Epithelial cell of prostate (primary cell): ENCODE results near the gene TNXB.
"Not testable (repeated sequence)": the region's sequence is repeated elsewhere in the genome, so short reads cannot be mapped to it uniquely, and the experiment has no call there.

ENCODE experiments used
- DNase-seq: peaks from one replicate; pipeline ENCODE4 v3.0.0-alpha.2; 2011; ENCODE audit warnings: low read depth, low spot score
- H3K27ac ChIP-seq: fragments of 450-650 bp; 2 replicates; pipeline ENCODE4 v1.5.1; 2017; ENCODE audit warnings: mild to moderate bottlenecking

Gene TNXB

GRCh38 chr6:32114796-32115195, 5.7 kb upstream of the TNXB start:
- H3K27ac ChIP-seq, result peak overlapping the region; percentile 32
- DNase-seq, result no peak

DNA sequence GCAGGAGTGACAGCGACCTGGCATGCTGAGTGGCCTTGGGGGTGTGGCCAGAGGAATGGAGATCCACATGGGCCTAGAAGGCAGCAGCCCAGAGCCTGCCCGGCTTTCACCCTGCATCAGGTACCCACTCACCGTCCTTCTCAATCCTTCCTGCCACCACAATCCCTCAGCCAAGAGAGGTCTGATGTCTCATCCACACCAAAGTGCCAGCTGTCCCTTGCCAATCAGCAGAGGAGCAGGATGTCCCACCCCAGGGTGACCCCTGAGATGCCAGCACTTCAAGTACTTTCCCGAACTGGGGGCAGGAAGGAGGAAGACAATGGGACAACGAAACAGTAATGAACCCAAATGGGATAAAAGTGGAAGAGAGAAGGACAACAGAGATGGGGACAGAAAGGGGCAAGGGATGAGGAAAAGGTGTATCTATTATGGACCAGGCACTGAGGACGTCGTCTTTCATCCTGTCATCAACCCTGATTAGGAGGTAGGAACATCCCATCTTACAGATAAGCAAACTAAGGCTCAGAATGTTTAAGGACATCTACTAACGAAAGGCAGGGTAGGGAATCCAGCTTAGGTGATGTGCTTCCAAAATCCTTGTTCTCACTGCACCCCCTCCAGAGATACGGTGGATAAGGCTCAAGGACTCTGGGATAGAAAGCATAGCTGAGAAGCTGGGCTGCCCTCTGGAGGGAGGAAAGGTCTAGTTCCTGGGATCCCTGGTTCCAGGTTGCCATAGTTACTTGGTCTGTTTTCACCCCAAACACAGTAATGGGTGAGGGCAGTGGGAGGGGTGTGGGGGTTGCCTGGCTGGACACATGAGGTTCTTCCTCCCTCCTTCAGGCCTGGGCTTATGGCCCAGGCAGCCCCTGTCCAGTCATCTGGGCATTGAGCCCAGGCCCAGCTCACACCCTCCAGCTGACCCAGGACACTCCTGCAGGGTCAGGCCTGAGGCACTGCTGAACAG, 4.5 kb upstream of the TNXB start:
- no peak for DNase-seq
- H3K27ac ChIP-seq, result no peak overlapping the region

DNA sequence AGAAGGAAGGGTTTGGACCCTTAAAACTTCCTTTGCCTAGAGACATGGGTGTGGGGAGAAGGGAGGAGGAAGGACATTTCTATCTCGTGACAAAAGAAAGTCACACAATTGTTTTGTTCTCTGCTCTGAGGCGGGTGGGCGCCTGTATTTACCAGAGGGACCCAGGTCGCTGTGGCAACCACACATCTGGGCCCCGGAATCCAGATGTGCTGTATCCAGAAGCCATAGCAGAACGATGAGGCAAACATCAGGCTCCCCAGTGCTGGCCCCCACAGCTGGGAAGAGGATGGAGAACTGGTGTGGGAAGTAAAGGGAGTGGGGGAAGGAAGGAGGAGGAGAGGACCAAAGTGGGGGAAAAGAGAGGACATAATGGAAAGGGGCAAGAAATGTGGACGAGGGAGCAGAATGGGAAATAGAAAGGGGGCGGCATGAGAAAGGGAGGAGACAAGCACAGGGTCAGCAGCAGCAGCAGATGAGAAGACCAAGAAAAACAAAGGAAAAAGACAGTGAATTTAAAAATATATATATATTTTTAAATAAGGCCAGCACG, 3.4 kb upstream of the TNXB start:
- no peak overlapping the region for H3K27ac ChIP-seq
- no peak for DNase-seq

DNA sequence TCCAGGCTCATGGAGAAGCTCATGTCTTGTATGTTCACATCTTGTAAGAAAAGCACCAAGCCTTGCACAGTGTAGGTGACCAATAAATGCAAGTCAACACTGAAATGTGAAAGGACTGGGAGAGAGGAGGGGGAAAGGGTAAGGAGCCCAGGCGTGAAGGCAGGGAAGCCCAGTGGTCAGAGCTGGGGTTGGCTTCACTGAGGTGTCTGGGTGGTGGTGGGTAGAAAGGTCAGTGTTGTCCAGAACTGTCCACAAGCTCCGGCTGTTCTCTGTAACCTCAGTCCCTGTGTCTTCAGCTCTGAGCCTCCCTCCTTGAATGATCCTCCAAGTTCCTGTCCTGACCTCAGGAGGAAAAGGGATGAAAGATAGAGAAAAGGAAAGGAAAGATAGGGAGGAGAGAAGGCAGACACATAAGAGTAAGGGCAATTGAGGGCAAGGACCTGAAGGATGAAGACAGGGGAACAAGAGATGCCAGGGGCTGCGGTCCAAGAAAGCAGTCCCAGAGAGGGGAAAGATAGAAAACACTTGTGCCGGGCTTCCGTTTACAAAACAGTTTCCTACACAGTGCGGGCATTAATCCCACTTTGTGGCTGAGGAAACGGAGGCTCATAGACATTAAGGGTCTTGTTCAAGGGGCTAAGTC, 2.4 kb upstream of the TNXB start:
- H3K27ac ChIP-seq, result no peak overlapping the region
- DNase-seq, result no peak

DNA sequence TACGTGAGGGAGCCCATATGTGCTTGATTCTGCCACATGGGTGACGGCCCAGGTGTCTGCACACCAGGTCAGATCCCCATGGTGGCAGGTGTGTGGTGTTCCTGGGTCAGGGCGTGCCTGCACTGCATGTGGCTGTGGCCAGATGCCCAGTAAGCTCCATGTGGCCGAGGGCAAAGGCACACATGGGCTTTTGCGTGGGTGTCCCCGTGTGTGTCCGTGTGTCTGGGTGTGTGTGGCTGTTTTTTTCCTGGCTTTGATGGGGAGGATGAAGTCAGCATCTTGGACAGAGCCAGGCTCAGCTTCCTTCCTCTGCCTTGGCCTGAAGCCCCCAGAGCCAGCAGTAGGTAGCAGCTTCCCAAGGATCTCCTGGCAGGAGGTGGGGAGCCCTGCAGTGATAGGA, 1.5 kb upstream of the TNXB start:
- H3K27ac ChIP-seq, result no peak overlapping the region
- DNase-seq, result no peak

- H3K27ac ChIP-seq, result no peak overlapping the region
Measured at GRCh38 chr6:32109765-32110160, 625 bp upstream of the TNXB start.

GRCh38 chr6:32108727-32109113, 418 bp downstream of the TNXB start:
- no peak for DNase-seq
- no peak overlapping the region for H3K27ac ChIP-seq

More at GRCh38 chr6:32109765-32110160, 625 bp upstream of the TNXB start:
- no peak for DNase-seq

GRCh38 chr6:32108094-32108627, 977 bp downstream of the TNXB start:
- no peak for DNase-seq
- H3K27ac ChIP-seq, result no peak overlapping the region

- H3K27ac ChIP-seq, result no peak overlapping the region
- no peak for DNase-seq
Measured at GRCh38 chr6:32107406-32107805, 1.7 kb downstream of the TNXB start.

- H3K27ac ChIP-seq, result no peak overlapping the region
- DNase-seq, result no peak
Measured at GRCh38 chr6:32105433-32105832, 3.7 kb downstream of the TNXB start.

- H3K27ac ChIP-seq, result no peak overlapping the region
- DNase-seq, result no peak
Measured at GRCh38 chr6:32102255-32102654, 6.9 kb downstream of the TNXB start.

- not testable (repeated sequence) for DNase-seq, H3K27ac ChIP-seq
Measured at GRCh38 chr6:32100251-32100650, 8.9 kb downstream of the TNXB start.

DNA sequence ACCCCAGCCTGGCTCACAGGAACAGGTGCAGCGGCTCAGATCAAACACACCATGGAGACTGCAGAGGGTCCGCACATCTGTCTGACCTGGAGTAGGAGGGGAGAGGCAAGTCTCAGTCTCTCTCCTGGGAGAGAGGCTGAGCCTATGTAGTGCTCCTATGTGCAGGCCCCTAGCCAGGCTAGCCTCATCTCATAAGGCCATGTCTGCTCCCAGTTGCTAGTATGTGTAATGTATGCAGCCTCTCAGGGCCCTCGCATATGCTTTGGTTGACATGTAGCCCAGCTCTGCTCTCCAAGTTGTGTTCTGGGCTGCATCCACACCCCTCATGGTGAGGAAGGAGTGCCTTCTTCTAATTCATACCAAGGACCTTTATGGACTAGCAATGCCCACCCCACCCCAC, 11.8 kb downstream of the TNXB start:
- no peak for DNase-seq
- no peak overlapping the region for H3K27ac ChIP-seq

DNA sequence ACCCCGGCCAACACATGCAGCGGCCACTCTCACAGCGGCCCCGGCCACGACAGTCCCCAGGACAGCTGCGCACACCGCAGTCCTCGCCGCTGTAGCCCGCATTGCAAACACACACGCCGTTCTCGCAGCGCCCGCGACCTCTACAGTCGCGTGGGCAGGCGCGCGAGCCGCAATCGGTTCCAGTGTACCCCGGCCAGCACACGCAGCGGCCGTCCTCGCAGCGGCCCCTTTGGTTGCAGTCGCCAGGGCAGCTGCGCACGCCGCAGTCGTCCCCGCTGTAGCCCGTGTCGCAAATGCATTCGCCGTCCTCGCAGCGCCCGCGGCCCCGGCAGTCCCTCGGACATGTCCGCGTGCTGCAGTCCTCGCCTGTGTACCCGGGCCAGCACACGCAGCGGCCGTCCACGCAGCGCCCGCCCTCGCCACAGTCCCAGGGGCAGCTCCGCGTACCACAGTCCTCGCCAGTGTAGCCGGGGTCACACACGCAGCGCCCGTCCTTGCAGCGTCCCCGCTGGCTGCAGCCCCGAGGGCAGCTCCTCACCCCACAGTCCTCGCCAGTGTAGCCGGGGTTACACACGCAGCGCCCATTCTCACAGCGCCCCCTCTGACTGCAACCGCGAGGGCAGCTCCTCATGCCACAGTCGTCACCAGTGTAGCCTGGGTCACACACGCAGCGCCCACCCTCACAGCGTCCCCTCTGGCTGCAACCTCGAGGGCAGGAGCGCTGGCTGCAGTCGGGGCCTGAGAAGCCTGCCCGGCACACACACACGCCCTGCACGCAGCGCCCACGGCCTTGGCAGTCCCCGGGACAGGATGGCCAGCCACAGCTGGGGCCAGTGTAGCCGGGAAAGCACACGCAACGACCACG, 12.5 kb downstream of the TNXB start:
- no peak overlapping the region for H3K27ac ChIP-seq
- no peak for DNase-seq

- no peak overlapping the region for H3K27ac ChIP-seq
- no peak for DNase-seq
Measured at GRCh38 chr6:32096087-32096393, 13.1 kb downstream of the TNXB start.

- no peak for DNase-seq
- H3K27ac ChIP-seq, result no peak overlapping the region
Measured at GRCh38 chr6:32095338-32096086, 13.6 kb downstream of the TNXB start.

DNA sequence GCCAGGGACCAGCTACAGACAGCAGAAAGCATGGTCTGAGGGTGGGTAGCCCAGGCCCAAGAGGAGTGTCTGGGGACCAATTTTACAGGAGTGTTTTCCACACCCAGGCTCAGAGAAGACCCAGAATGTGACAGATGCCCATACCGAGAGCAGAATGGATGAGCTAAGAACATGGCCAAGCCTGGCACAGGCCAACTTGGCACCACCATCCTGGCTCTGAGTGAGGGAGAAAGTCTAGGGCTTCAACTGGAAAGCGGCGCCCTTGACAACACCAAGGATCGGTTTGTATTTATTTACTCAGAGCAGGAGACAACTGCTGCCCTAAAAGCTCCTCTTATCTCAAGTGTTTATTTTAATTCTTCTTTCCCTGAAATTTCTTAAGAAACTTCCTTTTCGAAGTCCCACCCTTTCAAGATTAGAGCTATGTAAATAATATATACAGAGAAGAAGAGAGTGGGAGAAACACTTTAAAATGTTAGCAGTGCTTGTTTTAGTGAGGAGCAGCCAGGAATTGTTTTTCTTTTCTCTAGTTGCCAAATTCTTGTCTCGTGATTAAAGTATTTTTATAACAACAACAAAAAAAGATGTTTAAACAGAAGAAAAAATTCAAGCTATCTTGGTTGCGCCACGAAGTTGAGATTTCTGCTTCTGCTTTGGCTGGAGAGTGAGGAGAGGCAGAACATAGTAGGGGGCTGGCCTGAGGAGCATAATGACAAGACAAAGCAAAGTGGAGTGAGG, 16.2 kb downstream of the TNXB start:
- no peak for DNase-seq
- H3K27ac ChIP-seq, result no peak overlapping the region

DNA sequence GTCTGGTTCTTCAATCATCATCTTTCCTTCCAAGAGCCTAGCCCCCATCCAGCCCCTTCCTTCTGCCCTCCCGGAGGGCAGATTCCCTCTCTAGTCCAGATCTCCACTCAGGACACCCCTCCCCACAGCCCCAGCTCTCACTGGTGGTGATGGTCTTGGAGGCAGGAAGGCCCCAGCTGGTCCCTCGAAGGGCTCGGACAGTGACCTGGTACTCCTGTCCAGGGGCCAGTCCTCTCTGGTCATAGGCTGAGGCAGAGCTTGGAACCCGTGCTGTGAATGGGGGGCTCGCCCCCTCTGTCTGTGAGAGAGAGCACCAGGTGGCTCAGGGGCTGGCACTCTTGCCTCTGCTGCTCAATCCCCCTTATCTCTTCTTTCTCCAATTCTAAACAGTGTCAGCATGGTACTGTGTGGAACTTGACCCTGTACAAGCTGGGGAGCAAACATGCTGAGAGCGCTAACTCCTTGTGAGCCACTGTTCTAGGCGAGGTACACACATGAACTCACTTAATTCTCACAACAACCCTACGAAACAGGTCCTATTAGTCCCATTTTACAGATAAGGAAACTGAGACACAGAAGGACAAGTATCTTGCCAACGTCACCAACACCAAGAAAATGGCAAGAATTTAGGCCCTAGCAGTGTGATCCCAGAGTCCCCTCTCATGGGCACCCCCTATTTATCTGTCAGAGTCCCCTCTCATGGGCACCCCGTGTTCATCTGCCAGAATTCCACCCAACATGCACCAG, 19.9 kb downstream of the TNXB start:
- DNase-seq, result no peak
- H3K27ac ChIP-seq, result no peak overlapping the region
